ENCODE measurements around the gene TMCO4. TPM values are rescaled to one million over a fixed set of nuclear protein-coding genes. Genes with fewer than 3 reads are reported as not detected.

Gene TMCO4
- total and polyA plus RNA-seq, 3 donors from 2014 or later, result 10.5 to 17.7 (median 14.9) TPM

GRCh38 chr1:19828546-19828945 is 28.8 kb upstream of the TMCO4 start:
- H3K4me3 ChIP-seq, result no peak overlapping the region
- no peaks in the 10 kb centered on the region for H3K27me3 ChIP-seq
- no peaks in the 10 kb centered on the region for H3K4me1 ChIP-seq
- H3K27ac ChIP-seq, result no peak overlapping the region
- no peak for DNase-seq
- TF ChIP-seq POLR2A (IDR thresholded peaks at IDR 0.05), result no peak
- TF ChIP-seq CTCF (IDR thresholded peaks at IDR 0.05), result no peak
- 83% methylated on average over 3 of the region's 3 CpGs for WGBS, 2 donors
- intact Hi-C loops (cut with DNase I; ENCODE audit: low total_unique reads), result no loop called here
- no peaks in the 10 kb centered on the region for H3K9me3 ChIP-seq
- no peaks in the 10 kb centered on the region for H3K36me3 ChIP-seq (ENCODE audit: low read depth, missing control alignments)

GRCh38 chr1:19825298-19825697 is 25.6 kb upstream of the TMCO4 start:
- no peaks in the 10 kb centered on the region for H3K4me1 ChIP-seq
- no peak for TF ChIP-seq POLR2A (IDR thresholded peaks at IDR 0.05)
- TF ChIP-seq CTCF (IDR thresholded peaks at IDR 0.05), result no peak
- no peaks in the 10 kb centered on the region for H3K36me3 ChIP-seq (ENCODE audit: low read depth, missing control alignments)
- no peaks in the 10 kb centered on the region for H3K9me3 ChIP-seq
- intact Hi-C loops (cut with DNase I; ENCODE audit: low total_unique reads), result no loop called here
- no peaks in the 10 kb centered on the region for H3K27me3 ChIP-seq
- no peak for DNase-seq
- WGBS, 2 donors, result 53 to 62% methylated on average over 6 of the region's 6 CpGs
- no peak overlapping the region for H3K4me3 ChIP-seq
- no peak overlapping the region for H3K27ac ChIP-seq

GRCh38 chr1:19824541-19824940 is 24.8 kb upstream of the TMCO4 start:
- Histone ChIP-seq H3K9me3 (no peaks in the 10 kb centered on the region), H3K4me3 (no peak overlapping the region), H3K36me3 (ENCODE audit: low read depth, missing control alignments) (no peaks in the 10 kb centered on the region), H3K27ac (no peak overlapping the region), H3K4me1 (peaks cover 4% of the 10 kb centered on the region), H3K27me3 (no peaks in the 10 kb centered on the region)
- no peak for DNase-seq
- intact Hi-C loops (cut with DNase I; ENCODE audit: low total_unique reads), result no loop called here
- WGBS, 2 donors, result 74 to 81% methylated on average over 4 of the region's 4 CpGs
- TF ChIP-seq CTCF (IDR thresholded peaks at IDR 0.05), result no peak
- TF ChIP-seq POLR2A (IDR thresholded peaks at IDR 0.05), result no peak

- H3K27ac ChIP-seq, result no peak overlapping the region
- peaks cover 4% of the 10 kb centered on the region for H3K4me1 ChIP-seq
- H3K27me3 ChIP-seq, result no peaks in the 10 kb centered on the region
- intact Hi-C loops (cut with DNase I; ENCODE audit: low total_unique reads), result no loop called here
- no peak for TF ChIP-seq POLR2A (IDR thresholded peaks at IDR 0.05)
- H3K36me3 ChIP-seq (ENCODE audit: low read depth, missing control alignments), result no peaks in the 10 kb centered on the region
- WGBS, 2 donors, result 90 to 98% methylated on average over 4 to 5 of the region's 5 CpGs
- H3K9me3 ChIP-seq, result no peaks in the 10 kb centered on the region
- no peak for DNase-seq
- no peak overlapping the region for H3K4me3 ChIP-seq
Observed at GRCh38 chr1:19824036-19824435, 24.3 kb upstream of the TMCO4 start.

GRCh38 chr1:19819701-19820100 is 20.0 kb upstream of the TMCO4 start:
- DNase-seq, result no peak
- Histone ChIP-seq H3K27me3 (no peaks in the 10 kb centered on the region), H3K27ac (no peak overlapping the region), H3K36me3 (ENCODE audit: low read depth, missing control alignments) (no peaks in the 10 kb centered on the region), H3K4me3 (no peak overlapping the region), H3K9me3 (no peaks in the 10 kb centered on the region), H3K4me1 (peaks cover 4% of the 10 kb centered on the region)
- intact Hi-C loops (cut with DNase I; ENCODE audit: low total_unique reads), result no loop called here
- WGBS, 2 donors, result 61% methylated on average over 5 of the region's 5 CpGs
- TF ChIP-seq POLR2A (IDR thresholded peaks at IDR 0.05), result no peak
- TF ChIP-seq CTCF (IDR thresholded peaks at IDR 0.05), result no peak
